GM18951 (cell line): ENCODE results near the gene TAF1C.

ENCODE experiments used
- POLR2A ChIP-seq: IDR thresholded peaks from 4 replicates; pipeline ENCODE4 v1.6.1; 2011; ENCODE audit warnings: mild to moderate bottlenecking; ENCODE audit not compliant: insufficient read length, insufficient read depth; ENCODE audit errors: extremely low read depth
- in situ Hi-C: fragments of 300-500 bp; cut with MboI; formaldehyde crosslinking; loops from one replicate; pipeline ENCODE4 v1.12.0; 2022; ENCODE audit warnings: low sequenced_read_pairs, mixed read lengths, inconsistent platforms; ENCODE audit not compliant: unreplicated experiment

The TAF1C gene

GRCh38 chr16:84186685-84187437 is at the start of gene TAF1C:
Gene TAF1C, minus strand, starts transcription at chr16:84187057. Its CDS starts 2,069 bp downstream, at chr16:84184988.
- in situ Hi-C loops, result loop anchor here (25.0 kb wide), 1 partner anchor 225 kb away; the partner anchor contains the start of genes NECAB2 and OSGIN1
- peak; percentile 88 for TF ChIP-seq POLR2A

GRCh38 chr16:84234321-84235241 is 47.7 kb upstream of the TAF1C start:
- TF ChIP-seq POLR2A, result no peak
- in situ Hi-C loops, result no loop called here

GRCh38 chr16:84233748-84234147 is 46.9 kb upstream of the TAF1C start:
- no peak for TF ChIP-seq POLR2A
- in situ Hi-C loops, result no loop called here

GRCh38 chr16:84232969-84233368 is 46.1 kb upstream of the TAF1C start:
- no peak for TF ChIP-seq POLR2A

GRCh38 chr16:84232060-84232459 is 45.2 kb upstream of the TAF1C start:
- in situ Hi-C loops, result no loop called here

More at GRCh38 chr16:84232969-84233368, 46.1 kb upstream of the TAF1C start:
- in situ Hi-C loops, result no loop called here

GRCh38 chr16:84229471-84229870 is 42.6 kb upstream of the TAF1C start:
- in situ Hi-C loops, result no loop called here
- TF ChIP-seq POLR2A, result no peak

More at GRCh38 chr16:84232060-84232459, 45.2 kb upstream of the TAF1C start:
- TF ChIP-seq POLR2A, result no peak

GRCh38 chr16:84228256-84228838 is 41.5 kb upstream of the TAF1C start:
- TF ChIP-seq POLR2A, result no peak
- in situ Hi-C loops, result no loop called here

- in situ Hi-C loops, result no loop called here
- TF ChIP-seq POLR2A, result no peak
These were observed 40.7 kb upstream of the TAF1C start for GRCh38 chr16:84227548-84227947.

- TF ChIP-seq POLR2A, result no peak
- in situ Hi-C loops, result no loop called here
These were observed 39.2 kb upstream of the TAF1C start for GRCh38 chr16:84226026-84226425.

GRCh38 chr16:84225571-84225970 is 38.7 kb upstream of the TAF1C start:
- in situ Hi-C loops, result no loop called here
- TF ChIP-seq POLR2A, result no peak

- in situ Hi-C loops, result no loop called here
- TF ChIP-seq POLR2A, result no peak
These were observed 38.3 kb upstream of the TAF1C start for GRCh38 chr16:84225126-84225525.

- TF ChIP-seq POLR2A, result no peak
- in situ Hi-C loops, result no loop called here
These were observed 37.7 kb upstream of the TAF1C start for GRCh38 chr16:84224554-84224953.

GRCh38 chr16:84223456-84223855 is 36.6 kb upstream of the TAF1C start:
- no peak for TF ChIP-seq POLR2A
- in situ Hi-C loops, result no loop called here
